Measurements from ENCODE around the gene CLDN3. TPM values are rescaled to one million over a fixed set of nuclear protein-coding genes. Genes with fewer than 3 reads are reported as not detected.
"Not testable (repeated sequence)": the region's sequence is repeated elsewhere in the genome, so short reads cannot be mapped to it uniquely, and the experiment has no call there.

Gene CLDN3
- total RNA-seq, 1 donor from 2014 or later, result not detected

DNA sequence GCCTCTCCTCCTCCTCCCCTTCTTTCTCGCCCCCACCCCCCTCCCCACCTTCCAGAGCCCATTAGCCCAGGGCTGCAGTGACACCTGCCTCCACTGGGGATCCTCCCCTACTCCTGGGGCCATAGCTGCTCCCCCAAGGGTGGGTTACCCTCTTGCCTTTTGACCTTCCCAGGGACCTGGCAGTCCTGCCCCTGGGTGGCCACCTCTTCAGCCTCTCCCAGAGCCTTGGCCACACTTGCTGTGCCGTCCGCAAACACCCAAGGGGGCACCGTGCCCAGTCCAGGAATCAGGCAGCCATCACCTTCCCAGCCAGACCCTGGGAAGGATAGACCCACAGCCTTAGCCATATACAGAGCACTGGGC, 40.9 kb upstream of the CLDN3 start:
- H3K4me3 ChIP-seq, result no peak overlapping the region
- peak in 1 of 2 donors; percentile 42 for DNase-seq (ENCODE audit: low spot score in 2 of 2)
- intact Hi-C loops (cut with DNase I), result loop anchor here (1.0 kb wide), 1 partner anchor 44 kb away; no protein-coding TSS in a partner anchor
- no peaks in the 10 kb centered on the region for H3K4me1 ChIP-seq
- no peaks in the 10 kb centered on the region for H3K9me3 ChIP-seq
- H3K36me3 ChIP-seq, result no peaks in the 10 kb centered on the region
- no peaks in the 10 kb centered on the region for H3K27me3 ChIP-seq
- TF ChIP-seq CTCF (IDR thresholded peaks at IDR 0.05), result no peak
- no peak overlapping the region for H3K27ac ChIP-seq

- DNase-seq (ENCODE audit: low spot score in 2 of 2), result peak in 1 of 2 donors; percentile 54
- intact Hi-C loops (cut with DNase I), result no loop called here
These were observed 39.4 kb upstream of the CLDN3 start for GRCh38 chr7:73809467-73809951.

DNA sequence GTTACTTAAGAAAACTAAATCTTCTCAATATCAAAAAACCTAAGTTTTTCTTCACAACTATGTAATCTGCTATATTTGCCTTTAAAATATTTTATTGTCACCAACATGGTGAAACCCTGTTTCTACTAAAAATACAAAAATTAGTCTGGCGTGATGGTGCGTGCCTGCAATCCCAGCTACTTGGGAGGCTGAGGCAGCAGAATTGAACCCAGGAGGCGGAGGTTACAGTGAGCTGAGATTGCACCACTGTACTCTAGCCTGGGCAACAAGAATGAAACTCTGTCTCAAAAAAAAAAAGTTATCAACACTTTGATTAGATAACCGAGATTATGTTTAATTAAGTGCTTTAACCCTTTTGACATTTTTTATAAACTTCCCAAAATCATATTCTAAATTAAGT, 32.4 kb upstream of the CLDN3 start:
- H3K4me3 ChIP-seq, result no peak overlapping the region
- no peaks in the 10 kb centered on the region for H3K36me3 ChIP-seq
- DNase-seq (ENCODE audit: low spot score in 2 of 2), result no peak
- H3K27ac ChIP-seq, result no peak overlapping the region
- intact Hi-C loops (cut with DNase I), result no loop called here
- no peaks in the 10 kb centered on the region for H3K9me3 ChIP-seq
- no peaks in the 10 kb centered on the region for H3K4me1 ChIP-seq
- TF ChIP-seq CTCF (IDR thresholded peaks at IDR 0.05), result no peak
- no peaks in the 10 kb centered on the region for H3K27me3 ChIP-seq

More at GRCh38 chr7:73809467-73809951, 39.4 kb upstream of the CLDN3 start:
- Histone ChIP-seq H3K27me3 (no peaks in the 10 kb centered on the region), H3K4me1 (no peaks in the 10 kb centered on the region), H3K4me3 (no peak overlapping the region), H3K9me3 (no peaks in the 10 kb centered on the region), H3K27ac (no peak overlapping the region), H3K36me3 (no peaks in the 10 kb centered on the region)
- TF ChIP-seq CTCF (IDR thresholded peaks at IDR 0.05), result no peak

DNA sequence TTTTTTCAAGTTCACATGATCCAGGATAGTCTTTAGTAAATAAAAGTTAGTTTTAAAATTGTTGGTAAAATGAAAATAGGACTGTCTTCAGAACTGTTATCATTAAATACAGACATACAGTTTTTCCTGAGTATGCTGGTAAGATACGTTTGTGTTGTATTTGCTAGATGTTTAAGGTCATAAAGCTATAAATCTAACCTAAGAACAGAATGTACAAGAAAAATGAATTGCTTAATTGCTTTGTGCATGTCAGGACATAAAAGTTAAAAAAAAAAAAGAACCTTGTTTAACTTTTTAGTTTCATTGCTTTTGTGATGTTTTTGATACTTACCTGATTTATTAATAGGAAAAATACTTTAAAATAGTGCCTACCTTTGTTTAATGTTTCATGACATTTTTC, 31.5 kb upstream of the CLDN3 start:
- Histone ChIP-seq H3K27me3 (no peaks in the 10 kb centered on the region), H3K9me3 (no peaks in the 10 kb centered on the region), H3K36me3 (no peaks in the 10 kb centered on the region), H3K27ac (no peak overlapping the region), H3K4me1 (no peaks in the 10 kb centered on the region), H3K4me3 (no peak overlapping the region)
- no peak for TF ChIP-seq CTCF (IDR thresholded peaks at IDR 0.05)
- no peak for DNase-seq (ENCODE audit: low spot score in 2 of 2)
- intact Hi-C loops (cut with DNase I), result no loop called here

GRCh38 chr7:73799282-73800141, 29.4 kb upstream of the CLDN3 start:
- H3K4me1 ChIP-seq, result no peaks in the 10 kb centered on the region
- no peaks in the 10 kb centered on the region for H3K36me3 ChIP-seq
- H3K27me3 ChIP-seq, result no peaks in the 10 kb centered on the region
- no peaks in the 10 kb centered on the region for H3K9me3 ChIP-seq
- no peak for TF ChIP-seq CTCF (IDR thresholded peaks at IDR 0.05)
- no peak overlapping the region for H3K27ac ChIP-seq
- intact Hi-C loops (cut with DNase I), result no loop called here
- H3K4me3 ChIP-seq, result no peak overlapping the region
- DNase-seq (ENCODE audit: low spot score in 2 of 2), result no peak

DNA sequence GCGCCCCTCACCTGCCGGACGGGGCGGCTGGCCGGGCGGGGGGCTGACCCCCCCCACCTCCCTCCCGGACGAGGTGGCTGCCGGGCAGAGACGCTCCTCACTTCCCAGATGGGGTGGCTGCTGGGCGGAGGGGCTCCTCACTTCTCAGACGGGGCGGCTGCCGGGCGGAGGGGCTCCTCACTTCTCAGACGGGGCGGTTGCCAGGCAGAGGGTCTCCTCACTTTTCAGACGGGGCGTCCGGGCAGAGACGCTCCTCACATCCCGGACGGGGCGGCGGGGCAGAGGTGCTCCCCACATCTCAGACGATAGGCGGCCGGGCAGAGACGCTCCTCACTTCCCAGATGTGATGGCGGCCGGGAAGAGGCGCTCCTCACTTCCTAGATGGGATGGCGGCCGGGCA, 27.1 kb upstream of the CLDN3 start:
- intact Hi-C loops (cut with DNase I); DNase-seq (ENCODE audit: low spot score in 2 of 2); H3K4me1 ChIP-seq; H3K27me3 ChIP-seq; H3K27ac ChIP-seq; H3K4me3 ChIP-seq; H3K9me3 ChIP-seq; H3K36me3 ChIP-seq: not testable (repeated sequence)

DNA sequence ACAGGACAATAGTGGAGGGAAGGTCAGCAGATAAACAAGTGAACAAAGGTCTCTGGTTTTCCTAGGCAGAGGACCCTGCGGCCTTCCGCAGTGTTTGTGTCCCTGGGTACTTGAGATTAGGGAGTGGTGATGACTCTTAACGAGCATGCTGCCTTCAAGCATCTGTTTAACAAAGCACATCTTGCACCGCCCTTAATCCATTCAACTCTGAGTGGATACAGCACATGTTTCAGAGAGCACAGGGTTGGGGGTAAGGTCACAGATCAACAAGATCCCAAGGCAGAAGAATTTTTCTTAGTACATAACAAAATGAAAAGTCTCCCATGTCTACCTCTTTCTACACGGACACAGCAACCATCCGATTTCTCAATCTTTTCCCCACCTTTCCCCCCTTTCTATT, 26.6 kb upstream of the CLDN3 start:
- intact Hi-C loops (cut with DNase I); H3K4me3 ChIP-seq; H3K4me1 ChIP-seq; H3K36me3 ChIP-seq; H3K27me3 ChIP-seq; H3K9me3 ChIP-seq; H3K27ac ChIP-seq; DNase-seq (ENCODE audit: low spot score in 2 of 2): not testable (repeated sequence)

DNA sequence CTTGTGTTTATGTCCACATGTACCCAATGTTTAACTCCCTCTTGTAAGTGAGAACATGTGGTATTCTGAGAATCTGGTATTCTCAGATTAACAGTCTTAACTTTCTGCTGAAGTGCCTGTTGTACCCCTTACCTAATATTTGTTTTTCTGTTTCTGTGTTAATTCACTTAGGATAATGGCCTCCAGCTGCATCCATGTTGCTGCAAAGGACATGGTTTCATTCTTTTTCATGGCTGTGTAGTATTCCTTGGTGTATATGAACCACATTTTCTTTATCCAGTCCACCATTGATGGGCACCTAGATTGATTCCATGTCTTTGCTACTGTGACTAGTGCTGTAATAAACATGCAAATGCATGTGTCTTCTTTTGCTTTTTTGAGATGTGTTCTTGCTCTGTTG, 25.1 kb upstream of the CLDN3 start:
- DNase-seq (ENCODE audit: low spot score in 2 of 2); H3K27ac ChIP-seq; H3K36me3 ChIP-seq; intact Hi-C loops (cut with DNase I); H3K9me3 ChIP-seq; H3K27me3 ChIP-seq; H3K4me1 ChIP-seq; H3K4me3 ChIP-seq: not testable (repeated sequence)

- DNase-seq (ENCODE audit: low spot score in 2 of 2); H3K4me1 ChIP-seq; H3K36me3 ChIP-seq; H3K4me3 ChIP-seq; intact Hi-C loops (cut with DNase I); H3K9me3 ChIP-seq; H3K27me3 ChIP-seq; H3K27ac ChIP-seq: not testable (repeated sequence)
These were observed 21.2 kb upstream of the CLDN3 start for GRCh38 chr7:73791170-73791690.

Measured in ascending aorta (tissue), 2 donors.